NB4 (cell line): ENCODE results near the gene TRIO.

ENCODE experiments used
- DNase-seq: peaks from one replicate; pipeline ENCODE4 v3.0.0; 2010; ENCODE audit warnings: low read depth
- H3K4me3 ChIP-seq: one replicate; pipeline ENCODE4 v1.5.1; 2011; ENCODE audit warnings: mild to moderate bottlenecking, low read depth, low read length, moderate library complexity
- MYC ChIP-seq: IDR thresholded peaks from 2 replicates; pipeline ENCODE4 v1.6.1; 2011; ENCODE audit warnings: low read depth, low read length
- POLR2A ChIP-seq: IDR thresholded peaks from 2 replicates; pipeline ENCODE4 v1.6.1; 2011; ENCODE audit warnings: mild to moderate bottlenecking; ENCODE audit not compliant: insufficient read length; ENCODE audit errors: extremely low read depth
- TF ChIP-seq, protein P1 (sequence below): IDR thresholded peaks from 2 replicates; pipeline ENCODE4 v1.6.1; 2011; ENCODE audit warnings: low read depth, low read length
- TF ChIP-seq, protein P2 (sequence below): IDR thresholded peaks from one replicate; pipeline ENCODE4 v1.5.1; 2012; ENCODE audit warnings: low read depth, low read length

TRIO gene

DNA sequence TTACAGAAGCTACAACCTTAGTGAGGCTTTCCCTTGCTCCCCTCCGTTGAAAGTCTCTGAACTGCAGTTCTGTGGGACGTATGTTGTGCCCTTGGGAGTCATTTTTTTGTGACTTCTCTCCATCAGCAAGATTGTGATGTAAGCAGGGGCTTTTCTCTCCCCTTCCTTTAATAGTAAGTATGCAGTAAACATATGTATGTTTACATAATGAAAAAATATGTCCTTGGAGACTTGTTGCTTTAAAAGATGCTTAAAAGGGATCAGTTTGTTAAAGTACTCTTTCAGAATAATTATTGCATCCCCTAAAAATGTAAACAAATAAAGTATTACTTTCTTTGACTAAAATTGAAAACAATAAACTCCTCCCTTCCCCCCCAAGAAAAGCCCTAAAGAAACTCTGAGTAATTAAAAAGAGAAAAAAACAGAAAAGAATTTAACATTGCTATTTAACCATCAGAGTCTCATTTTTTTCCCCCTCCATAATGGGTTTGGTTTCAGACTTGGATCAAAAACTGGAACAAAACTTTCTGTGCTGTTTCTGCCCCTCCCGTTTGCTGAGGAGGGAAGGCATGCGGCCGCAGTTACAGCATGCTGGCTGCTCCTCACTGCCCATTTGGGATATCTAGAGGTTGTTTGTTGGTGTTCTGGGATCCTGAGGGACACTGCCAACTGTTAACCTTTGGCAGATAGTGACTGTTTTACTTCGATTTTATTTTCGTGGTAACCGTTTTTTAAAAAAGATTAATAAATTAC is 40.2 kb downstream of the TRIO start:
- DNase-seq = no peak
- H3K4me3 ChIP-seq = no peak overlapping the region
- TF ChIP-seq, protein P1, sequence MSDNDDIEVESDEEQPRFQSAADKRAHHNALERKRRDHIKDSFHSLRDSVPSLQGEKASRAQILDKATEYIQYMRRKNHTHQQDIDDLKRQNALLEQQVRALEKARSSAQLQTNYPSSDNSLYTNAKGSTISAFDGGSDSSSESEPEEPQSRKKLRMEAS = no peak
- TF ChIP-seq MYC = no peak
- TF ChIP-seq, protein P2, sequence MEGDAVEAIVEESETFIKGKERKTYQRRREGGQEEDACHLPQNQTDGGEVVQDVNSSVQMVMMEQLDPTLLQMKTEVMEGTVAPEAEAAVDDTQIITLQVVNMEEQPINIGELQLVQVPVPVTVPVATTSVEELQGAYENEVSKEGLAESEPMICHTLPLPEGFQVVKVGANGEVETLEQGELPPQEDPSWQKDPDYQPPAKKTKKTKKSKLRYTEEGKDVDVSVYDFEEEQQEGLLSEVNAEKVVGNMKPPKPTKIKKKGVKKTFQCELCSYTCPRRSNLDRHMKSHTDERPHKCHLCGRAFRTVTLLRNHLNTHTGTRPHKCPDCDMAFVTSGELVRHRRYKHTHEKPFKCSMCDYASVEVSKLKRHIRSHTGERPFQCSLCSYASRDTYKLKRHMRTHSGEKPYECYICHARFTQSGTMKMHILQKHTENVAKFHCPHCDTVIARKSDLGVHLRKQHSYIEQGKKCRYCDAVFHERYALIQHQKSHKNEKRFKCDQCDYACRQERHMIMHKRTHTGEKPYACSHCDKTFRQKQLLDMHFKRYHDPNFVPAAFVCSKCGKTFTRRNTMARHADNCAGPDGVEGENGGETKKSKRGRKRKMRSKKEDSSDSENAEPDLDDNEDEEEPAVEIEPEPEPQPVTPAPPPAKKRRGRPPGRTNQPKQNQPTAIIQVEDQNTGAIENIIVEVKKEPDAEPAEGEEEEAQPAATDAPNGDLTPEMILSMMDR = no peak
- TF ChIP-seq POLR2A = no peak

DNA sequence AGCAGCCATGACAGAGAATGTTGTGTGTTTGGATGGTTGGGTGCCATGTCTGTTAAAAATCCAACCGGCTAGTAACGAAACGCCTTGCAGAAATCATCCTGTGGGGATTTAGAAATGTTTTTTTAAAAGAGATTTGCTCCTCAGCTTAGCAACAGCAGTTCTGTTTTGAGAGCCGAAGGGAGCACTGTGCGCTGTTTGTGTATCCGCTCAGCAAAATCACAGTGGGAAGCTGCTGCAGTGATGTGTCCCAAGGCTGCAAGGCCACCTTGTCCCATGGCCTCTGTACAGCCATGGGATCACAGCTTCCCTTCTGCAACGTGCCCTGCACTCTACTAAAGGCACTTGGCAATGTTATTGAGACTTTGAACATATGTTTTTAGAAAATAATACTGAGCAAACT is 40.9 kb downstream of the TRIO start:
- no peak for TF ChIP-seq POLR2A
- no peak for TF ChIP-seq MYC
- TF ChIP-seq, protein P2 = no peak
- TF ChIP-seq, protein P1 = no peak
- no peak for DNase-seq
- no peak overlapping the region for H3K4me3 ChIP-seq

DNA sequence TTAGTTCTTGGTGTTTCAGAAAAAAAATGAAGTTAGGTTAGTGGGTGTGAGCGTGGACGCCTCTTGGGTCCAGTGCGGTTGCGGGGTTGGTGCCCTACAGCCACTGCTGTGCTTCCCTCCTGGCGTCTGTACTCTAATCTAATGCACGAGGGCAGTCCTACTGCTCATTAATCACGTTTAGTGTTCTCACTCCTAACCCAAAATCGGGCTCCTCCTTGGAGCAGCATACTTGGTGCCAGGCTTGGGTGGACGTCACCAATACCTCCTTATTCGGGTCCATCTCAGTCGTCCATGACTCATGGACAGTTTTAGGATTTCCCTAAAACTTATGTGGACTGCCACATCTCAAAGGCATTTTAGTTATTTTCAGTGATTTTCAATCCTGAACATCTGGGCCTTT is 41.6 kb downstream of the TRIO start:
- no peak overlapping the region for H3K4me3 ChIP-seq
- DNase-seq = no peak
- TF ChIP-seq, protein P2 = no peak
- TF ChIP-seq POLR2A = no peak
- TF ChIP-seq, protein P1 = no peak
- TF ChIP-seq MYC = no peak

DNA sequence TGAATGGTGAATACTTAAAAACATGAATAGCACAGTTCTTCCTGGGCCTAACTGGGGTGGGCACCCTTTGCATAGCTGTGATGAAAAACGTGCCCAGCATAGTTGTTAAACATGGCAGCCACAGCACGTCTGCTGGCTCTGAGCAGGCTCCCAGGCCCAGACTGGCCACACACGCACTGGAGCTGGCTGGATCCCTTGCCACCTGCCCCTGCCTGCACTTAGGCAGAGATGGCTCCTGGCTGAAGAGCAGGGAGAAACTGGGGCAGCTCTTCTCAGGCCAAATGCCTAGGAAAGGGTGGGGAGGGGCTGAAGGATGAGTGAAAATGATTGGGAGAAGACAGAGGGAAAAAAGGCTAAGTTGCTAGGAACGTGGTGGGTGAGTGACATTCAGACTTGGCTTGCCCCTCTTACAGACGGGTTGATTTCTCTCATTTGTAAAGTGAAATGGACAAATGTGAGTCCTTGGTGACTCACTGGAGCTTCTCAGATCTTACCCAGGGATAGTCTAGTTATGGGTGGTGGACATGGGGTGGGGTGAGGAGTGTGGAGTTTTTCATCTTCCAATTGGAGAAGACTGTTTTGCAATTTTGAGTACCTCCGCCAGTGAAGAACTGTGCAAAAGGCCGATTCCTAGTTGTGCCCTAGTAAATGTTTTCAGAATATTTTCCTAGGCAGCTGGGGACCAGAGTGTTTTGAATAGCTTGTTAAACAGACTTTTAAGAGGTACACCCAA is 42.4 kb downstream of the TRIO start:
- TF ChIP-seq MYC (no peak), POLR2A (no peak)
- TF ChIP-seq, protein P2 = no peak
- TF ChIP-seq, protein P1 = no peak
- no peak for DNase-seq
- H3K4me3 ChIP-seq = no peak overlapping the region

DNA sequence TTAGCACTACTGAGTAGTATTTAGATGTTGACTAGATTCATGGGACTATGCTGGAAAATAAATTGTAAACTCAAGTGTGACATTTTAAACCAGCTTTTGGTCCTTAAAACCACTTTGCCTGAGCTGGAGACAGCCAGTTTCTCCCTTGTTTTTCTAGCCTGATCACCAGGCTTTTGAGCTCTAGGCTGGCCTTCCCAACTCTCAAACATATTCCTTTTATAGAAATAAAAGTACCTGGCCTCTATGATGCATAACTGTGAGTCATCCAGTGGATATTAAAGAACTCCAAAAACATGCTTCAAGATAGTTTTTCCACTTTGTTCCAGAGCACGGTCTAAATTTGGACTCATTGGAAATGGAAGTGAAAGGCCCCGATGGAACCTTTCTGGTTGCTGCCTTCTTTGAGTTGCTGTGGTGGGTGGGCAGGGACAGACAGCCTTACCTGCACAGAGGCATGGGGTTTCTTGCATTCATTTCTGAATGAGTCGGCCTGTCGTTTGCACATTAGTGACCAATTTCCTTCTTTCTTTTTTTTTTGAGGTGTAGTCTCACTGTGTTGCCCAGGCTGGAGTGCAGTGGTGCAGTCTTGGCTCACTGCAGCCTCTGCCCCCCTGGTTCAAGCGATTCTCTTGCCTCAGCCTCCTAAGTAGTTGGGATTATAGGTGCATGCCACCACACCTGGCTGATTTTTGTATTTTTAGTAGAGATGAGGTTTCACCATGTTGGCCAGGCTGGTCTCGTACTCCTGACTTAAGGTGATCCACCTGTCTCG is 43.1 kb downstream of the TRIO start:
- no peak overlapping the region for H3K4me3 ChIP-seq
- no peak for TF ChIP-seq MYC
- TF ChIP-seq, protein P2 = no peak
- TF ChIP-seq POLR2A = no peak
- TF ChIP-seq, protein P1 = no peak
- DNase-seq = no peak
